ENCODE measurements around the gene RCCD1. TPM values are rescaled to one million over a fixed set of nuclear protein-coding genes. Genes with fewer than 3 reads are reported as not detected.

RCCD1 gene
- total RNA-seq, 3 donors from 2014 or later, result 5.3 to 9.8 (median 7.9) TPM

DNA sequence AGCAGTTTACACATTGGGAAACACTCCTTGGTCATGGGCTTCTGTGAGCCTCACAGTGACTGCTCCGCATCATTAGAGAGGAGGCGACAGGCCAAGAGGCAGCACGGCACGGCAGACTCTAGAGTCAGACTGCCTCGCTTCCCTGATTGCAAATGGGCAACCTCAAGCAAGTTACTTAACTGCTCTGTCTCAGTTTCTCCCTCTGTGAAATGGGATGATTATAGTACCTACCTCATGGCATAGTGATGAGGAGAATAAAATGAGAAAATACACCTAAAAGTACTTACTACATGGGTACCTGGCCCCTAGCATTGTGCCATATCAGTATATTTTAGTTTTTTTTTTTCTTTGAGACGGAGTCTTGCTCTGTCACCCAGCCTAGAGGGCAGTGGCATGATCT, 4.0 kb upstream of the RCCD1 start:
- Histone ChIP-seq H3K27me3 (no peaks in the 10 kb centered on the region), H3K36me3 (peaks cover 13% of the 10 kb centered on the region), H3K4me3 (no peak overlapping the region), H3K9me3 (no peaks in the 10 kb centered on the region), H3K4me1 (peaks cover 0 to under 1% of the 10 kb centered on the region in 2 donors), H3K27ac (no peak overlapping the region)
- no peak for DNase-seq (ENCODE audit: low spot score in 2 of 2)
- intact Hi-C loops (cut with DNase I; ENCODE audit: low total_unique reads), result no loop called here
- TF ChIP-seq, protein P1, sequence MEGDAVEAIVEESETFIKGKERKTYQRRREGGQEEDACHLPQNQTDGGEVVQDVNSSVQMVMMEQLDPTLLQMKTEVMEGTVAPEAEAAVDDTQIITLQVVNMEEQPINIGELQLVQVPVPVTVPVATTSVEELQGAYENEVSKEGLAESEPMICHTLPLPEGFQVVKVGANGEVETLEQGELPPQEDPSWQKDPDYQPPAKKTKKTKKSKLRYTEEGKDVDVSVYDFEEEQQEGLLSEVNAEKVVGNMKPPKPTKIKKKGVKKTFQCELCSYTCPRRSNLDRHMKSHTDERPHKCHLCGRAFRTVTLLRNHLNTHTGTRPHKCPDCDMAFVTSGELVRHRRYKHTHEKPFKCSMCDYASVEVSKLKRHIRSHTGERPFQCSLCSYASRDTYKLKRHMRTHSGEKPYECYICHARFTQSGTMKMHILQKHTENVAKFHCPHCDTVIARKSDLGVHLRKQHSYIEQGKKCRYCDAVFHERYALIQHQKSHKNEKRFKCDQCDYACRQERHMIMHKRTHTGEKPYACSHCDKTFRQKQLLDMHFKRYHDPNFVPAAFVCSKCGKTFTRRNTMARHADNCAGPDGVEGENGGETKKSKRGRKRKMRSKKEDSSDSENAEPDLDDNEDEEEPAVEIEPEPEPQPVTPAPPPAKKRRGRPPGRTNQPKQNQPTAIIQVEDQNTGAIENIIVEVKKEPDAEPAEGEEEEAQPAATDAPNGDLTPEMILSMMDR (IDR thresholded peaks at IDR 0.05), result no peak
- TF ChIP-seq POLR2AphosphoS5 (IDR thresholded peaks at IDR 0.05) (no peak), POLR2A (IDR thresholded peaks at IDR 0.05) (no peak)

GRCh38 chr15:90952901-90953677, 1.6 kb upstream of the RCCD1 start:
- Histone ChIP-seq H3K4me3 (no peak overlapping the region), H3K36me3 (peaks cover 8% of the 10 kb centered on the region), H3K4me1 (peaks cover 3 to 8% of the 10 kb centered on the region in 2 donors), H3K9me3 (no peaks in the 10 kb centered on the region), H3K27me3 (no peaks in the 10 kb centered on the region), H3K27ac (no peak overlapping the region)
- intact Hi-C loops (cut with DNase I; ENCODE audit: low total_unique reads), result no loop called here
- no peak for TF ChIP-seq POLR2AphosphoS5 (IDR thresholded peaks at IDR 0.05)
- no peak for TF ChIP-seq POLR2A (IDR thresholded peaks at IDR 0.05)
- TF ChIP-seq, protein P1 (IDR thresholded peaks at IDR 0.05), result no peak
- no peak for DNase-seq (ENCODE audit: low spot score in 2 of 2)

GRCh38 chr15:90953947-90954711, 555 bp upstream of the RCCD1 start:
- TF ChIP-seq POLR2AphosphoS5 (IDR thresholded peaks at IDR 0.05), result no peak
- no peak for TF ChIP-seq POLR2A (IDR thresholded peaks at IDR 0.05)
- TF ChIP-seq, protein P1 (IDR thresholded peaks at IDR 0.05), result no peak
- Histone ChIP-seq H3K27ac (peak overlapping the region; percentile 91), H3K9me3 (no peaks in the 10 kb centered on the region), H3K4me3 (peak overlapping the region in 2 of 3 donors; percentile 79 to 80), H3K27me3 (no peaks in the 10 kb centered on the region), H3K36me3 (peaks cover 8% of the 10 kb centered on the region), H3K4me1 (peaks cover 3 to 8% of the 10 kb centered on the region in 2 donors)
- intact Hi-C loops (cut with DNase I; ENCODE audit: low total_unique reads), result no loop called here
- no peak for DNase-seq (ENCODE audit: low spot score in 2 of 2)

DNA sequence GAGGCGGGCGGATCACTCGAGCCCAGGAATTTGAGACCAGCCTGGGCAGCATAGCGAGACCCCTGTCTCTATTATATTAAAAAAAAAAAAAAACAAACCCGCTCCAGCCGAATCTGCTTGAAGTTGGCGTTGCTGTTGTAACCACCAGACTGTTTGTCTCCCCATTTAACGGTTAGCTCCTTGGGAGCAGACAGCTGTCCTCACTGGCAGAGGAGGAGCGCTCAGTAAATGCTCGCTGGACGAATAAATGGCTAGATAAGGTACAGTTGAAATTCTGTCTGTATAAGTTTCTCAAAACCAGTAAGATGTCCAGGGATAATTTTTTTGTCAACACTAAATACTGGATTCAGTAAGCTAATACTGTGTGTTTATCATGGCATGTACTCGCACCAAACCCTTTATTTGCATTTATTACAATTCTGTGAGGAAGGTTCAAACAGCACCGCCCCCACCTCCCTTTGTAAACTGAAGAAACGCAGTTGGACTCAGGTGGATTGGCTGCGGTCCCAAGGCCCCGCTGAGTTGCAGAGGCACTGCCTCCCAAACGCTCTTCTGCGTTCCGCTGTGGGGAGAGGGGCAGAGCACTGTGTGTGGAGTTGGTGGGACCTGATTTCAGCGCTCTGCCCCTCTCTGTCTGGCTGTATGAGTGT, 1.1 kb downstream of the RCCD1 start:
- Histone ChIP-seq H3K27ac (no peak overlapping the region), H3K27me3 (no peaks in the 10 kb centered on the region), H3K4me1 (peaks cover 3 to 8% of the 10 kb centered on the region in 2 donors), H3K9me3 (no peaks in the 10 kb centered on the region), H3K4me3 (peak overlapping the region; percentile 61 to 80 (median 79)), H3K36me3 (peaks cover 8% of the 10 kb centered on the region)
- DNase-seq (ENCODE audit: low spot score in 2 of 2), result no peak
- intact Hi-C loops (cut with DNase I; ENCODE audit: low total_unique reads), result loop anchor here (5.0 kb wide), 1 partner anchor 312 kb away; no protein-coding TSS in a partner anchor
- TF ChIP-seq POLR2A (IDR thresholded peaks at IDR 0.05) (no peak), POLR2AphosphoS5 (IDR thresholded peaks at IDR 0.05) (no peak)
- TF ChIP-seq, protein P1 (IDR thresholded peaks at IDR 0.05), result no peak

All from breast epithelium (tissue), 4 donors.